Measurements from ENCODE around the gene OR52E4. TPM values are rescaled to one million over a fixed set of nuclear protein-coding genes. Genes with fewer than 3 reads are reported as not detected.

OR52E4 gene
- total RNA-seq, 3 donors from 2014 or later: not detected

DNA sequence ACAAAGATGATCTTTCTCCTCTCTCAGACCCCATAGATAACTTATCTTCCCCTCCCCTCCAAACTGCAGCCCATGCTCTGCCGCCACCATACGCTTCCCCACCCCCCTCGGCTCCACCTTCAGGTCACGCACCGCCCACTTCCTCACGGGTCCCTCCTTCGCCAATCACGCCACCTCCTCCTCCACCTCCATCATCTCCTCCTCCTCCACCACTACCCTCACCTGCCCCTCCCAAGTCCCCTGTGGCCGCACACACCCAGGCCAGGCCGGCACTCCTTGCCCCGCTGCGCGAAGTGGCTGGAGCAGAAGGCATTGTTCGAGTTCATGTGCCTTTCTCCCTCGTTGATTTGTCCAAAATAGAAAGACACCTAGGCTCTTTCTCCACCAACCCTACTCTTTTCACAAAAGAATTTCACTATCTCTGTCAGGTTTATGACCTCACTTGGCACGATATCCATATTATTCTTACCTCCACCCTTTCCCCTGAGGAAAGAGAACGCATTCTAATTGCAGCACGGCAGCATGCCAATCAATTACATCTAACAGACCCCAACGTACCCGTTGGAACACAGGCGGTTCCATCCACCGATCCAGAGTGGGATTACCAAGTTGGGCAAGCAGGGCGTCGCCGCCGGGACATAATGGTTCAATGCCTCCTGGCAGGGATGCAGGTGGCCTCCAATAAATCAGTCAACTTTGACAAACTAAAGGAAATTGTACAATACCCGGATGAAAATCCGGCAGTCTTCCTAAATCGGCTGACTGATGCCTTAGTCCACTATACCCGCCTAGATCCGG, 49.3 kb downstream of the OR52E4 start:
- no peak for ATAC-seq
- no peak for DNase-seq
- no peaks in the 10 kb centered on the region for H3K4me1 ChIP-seq (ENCODE audit: low read depth)
- no peak for TF ChIP-seq CTCF (IDR thresholded peaks at IDR 0.05)
- intact Hi-C loops (cut with DNase I, micrococcal nuclease): no loop called here
- no peak overlapping the region for H3K4me3 ChIP-seq
- peaks cover 19% of the 10 kb centered on the region for H3K9me3 ChIP-seq
- no peaks in the 10 kb centered on the region for H3K36me3 ChIP-seq (ENCODE audit: low read depth)

DNA sequence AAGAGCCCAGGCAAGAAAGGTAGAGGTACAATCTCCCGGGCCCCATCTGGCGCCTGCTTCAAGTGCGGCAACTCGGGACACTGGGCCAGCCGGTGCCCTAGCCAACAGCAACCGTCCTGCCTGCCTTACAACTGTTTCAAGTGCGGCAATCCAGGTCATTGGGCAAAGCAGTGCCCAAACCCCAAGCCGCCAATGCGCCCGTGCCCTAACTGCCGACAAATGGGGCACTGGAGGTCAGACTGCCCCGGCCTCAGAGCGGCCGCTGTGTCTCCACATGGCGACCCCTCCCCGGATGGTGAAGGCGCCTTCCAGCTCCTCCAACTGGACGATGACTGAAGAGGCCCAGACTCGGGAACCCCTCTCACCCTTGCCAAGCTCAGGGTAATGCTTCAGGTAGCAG, 50.2 kb downstream of the OR52E4 start:
- TF ChIP-seq CTCF (IDR thresholded peaks at IDR 0.05): no peak
- no peak overlapping the region for H3K4me3 ChIP-seq
- DNase-seq: no peak
- no peaks in the 10 kb centered on the region for H3K4me1 ChIP-seq (ENCODE audit: low read depth)
- no peak for ATAC-seq
- intact Hi-C loops (cut with DNase I, micrococcal nuclease): no loop called here
- no peaks in the 10 kb centered on the region for H3K36me3 ChIP-seq (ENCODE audit: low read depth)
- H3K9me3 ChIP-seq: peaks cover 18% of the 10 kb centered on the region

DNA sequence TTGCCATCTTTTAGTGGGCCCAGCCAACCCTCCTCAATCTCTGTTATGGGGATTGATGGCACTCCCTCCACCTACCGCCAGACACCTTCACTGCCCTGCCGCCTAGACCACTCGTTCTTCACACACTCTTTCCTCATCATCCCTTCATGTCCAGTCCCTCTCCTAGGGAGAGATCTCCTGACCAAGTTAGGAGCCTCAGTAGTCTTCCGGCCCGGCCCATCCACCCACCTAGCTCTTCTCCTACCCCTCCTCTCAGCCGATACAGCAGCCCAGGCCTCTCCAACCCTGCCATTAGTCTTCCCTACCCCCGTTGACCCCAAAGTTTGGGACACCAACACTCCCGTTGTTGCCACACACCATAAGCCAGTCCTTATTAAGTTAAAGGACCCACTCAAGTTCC, 50.6 kb downstream of the OR52E4 start:
- intact Hi-C loops (cut with DNase I, micrococcal nuclease): no loop called here
- H3K4me1 ChIP-seq (ENCODE audit: low read depth): no peaks in the 10 kb centered on the region
- H3K9me3 ChIP-seq: peaks cover 18% of the 10 kb centered on the region
- ATAC-seq: no peak
- H3K4me3 ChIP-seq: no peak overlapping the region
- DNase-seq: no peak
- TF ChIP-seq CTCF (IDR thresholded peaks at IDR 0.05): no peak
- no peaks in the 10 kb centered on the region for H3K36me3 ChIP-seq (ENCODE audit: low read depth)

- intact Hi-C loops (cut with DNase I, micrococcal nuclease): no loop called here
- H3K4me1 ChIP-seq (ENCODE audit: low read depth): no peaks in the 10 kb centered on the region
- no peak for TF ChIP-seq CTCF (IDR thresholded peaks at IDR 0.05)
- peaks cover 21% of the 10 kb centered on the region for H3K9me3 ChIP-seq
- ATAC-seq (no peak), DNase-seq (no peak)
- H3K4me3 ChIP-seq: no peak overlapping the region
- no peaks in the 10 kb centered on the region for H3K36me3 ChIP-seq (ENCODE audit: low read depth)
Observed at GRCh38 chr11:5932671-5933070, 52.2 kb downstream of the OR52E4 start.

DNA sequence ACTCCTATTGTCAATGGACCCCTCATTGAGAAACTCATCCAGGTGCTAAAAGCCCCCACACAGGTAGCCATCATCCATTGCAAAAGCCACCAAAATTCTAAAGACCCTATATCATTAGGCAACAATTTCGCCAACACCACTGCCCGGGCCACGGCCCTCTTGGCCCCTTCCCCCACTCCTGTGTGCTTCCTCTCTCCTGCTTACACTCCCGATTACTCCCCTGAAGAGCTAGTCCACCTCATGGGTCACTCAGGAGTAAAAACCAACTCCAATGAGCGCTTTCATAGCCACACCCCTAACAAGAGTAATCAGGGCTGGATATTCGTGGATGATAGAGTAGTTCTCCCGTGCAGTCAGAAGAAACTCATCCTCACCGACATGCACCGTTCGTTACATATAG, 52.7 kb downstream of the OR52E4 start:
- ATAC-seq: no peak
- intact Hi-C loops (cut with DNase I, micrococcal nuclease): no loop called here

More for the DNA sequence above, 52.7 kb downstream of the OR52E4 start:
- Histone ChIP-seq H3K4me1 (ENCODE audit: low read depth) (no peaks in the 10 kb centered on the region), H3K36me3 (ENCODE audit: low read depth) (no peaks in the 10 kb centered on the region), H3K4me3 (no peak overlapping the region), H3K9me3 (peaks cover 21% of the 10 kb centered on the region)
- no peak for DNase-seq
- TF ChIP-seq CTCF (IDR thresholded peaks at IDR 0.05): no peak

Other genes starting within 250 kb of the OR52E4 start
- 10 to 100 TPM; 19.6 to 24.6 (median 21.5) TPM for gene TRIM5, start 195.6 kb upstream of the OR52E4 start, total RNA-seq
- gene TRIM22, start 190.8 kb upstream of the OR52E4 start, total RNA-seq: 10 to 100 TPM in 2 of 3 donors, 1 to 10 TPM in 1; 9.7 to 47.1 (median 31.5) TPM
- not detected for gene OR56B1, start 144.2 kb upstream of the OR52E4 start, total RNA-seq
- gene OR52N4, start 126.4 kb upstream of the OR52E4 start, total RNA-seq: not detected
- not detected for gene OR52N5, start 97.3 kb upstream of the OR52E4 start, total RNA-seq
- gene OR52N1, start 89.4 kb upstream of the OR52E4 start, total RNA-seq: not detected
- gene OR52N2, start 71.7 kb upstream of the OR52E4 start, total RNA-seq: not detected
- gene OR52E6, start 38.7 kb upstream of the OR52E4 start, total RNA-seq: not detected
- gene OR52E8, start 22.9 kb upstream of the OR52E4 start, total RNA-seq: not detected
- gene OR52E5, start 12.6 kb downstream of the OR52E4 start, total RNA-seq: not detected
- not detected for gene OR56A3, start 61.6 kb downstream of the OR52E4 start, total RNA-seq
- gene OR56A5, start 87.9 kb downstream of the OR52E4 start, total RNA-seq: not detected
- gene OR52L1, start 106.4 kb downstream of the OR52E4 start, total RNA-seq: not detected
- under 1 TPM in 2 of 3 donors, not detected in 1; 0.10 to 0.20 TPM for gene OR56A4, start 126.3 kb downstream of the OR52E4 start, total RNA-seq
- gene OR56A1, start 150.1 kb downstream of the OR52E4 start, total RNA-seq: under 1 TPM; 0.03 to 0.09 (median 0.05) TPM
- not detected for gene OR56B4, start 227.1 kb downstream of the OR52E4 start, total RNA-seq

Data from mucosa of descending colon (tissue), 3 donors.